Caco-2 (cell line): ENCODE results near the gene PKHD1. TPM values are rescaled to one million over a fixed set of nuclear protein-coding genes. Genes with fewer than 3 reads are reported as not detected.

Experiments
- BruUV-seq: library from RNA; stranded (reverse); fragments of 400-500 nt; replicated peaks from 2 replicates; lab custom pipeline; 2021; lab: Mats Ljungman, UMichigan
- CTCF ChIA-PET: fragments of 300-600 bp; sonication (Branson Sonifier 250); formaldehyde crosslinking; loops from one replicate; lab custom pipeline; 2022; ENCODE audit warnings: antibody characterized with exemption; lab: Charles Lee
- POLR2A ChIA-PET: fragments of 300-600 bp; sonication (Branson Sonifier 250); formaldehyde crosslinking; loops from one replicate; lab custom pipeline; 2022; ENCODE audit warnings: antibody characterized with exemption; lab: Charles Lee
- DNase-seq, 2 experiments: peaks; one replicate each; pipeline versions ENCODE4 v3.0.0 to v3.0.0-alpha.2; 2020 to 2022
- H3K27me3 ChIP-seq: replicated peaks from 2 replicates; pipeline ENCODE4 v1.6.0; 2011; ENCODE audit warnings: low read length; ENCODE audit not compliant: control insufficient read depth, insufficient read depth
- H3K36me3 ChIP-seq: 2 replicates; pipeline ENCODE4 v1.5.1; 2011; ENCODE audit warnings: low read length; ENCODE audit not compliant: control insufficient read depth, insufficient read depth
- H3K4me1 ChIP-seq: fragments of 250-450 bp; sonication (Bioruptor Pico); 2 replicates; pipeline ENCODE4 v1.5.1; 2020; ENCODE audit warnings: mild to moderate bottlenecking
- H3K4me3 ChIP-seq: 2 replicates; pipeline ENCODE4 v1.5.1; 2011; ENCODE audit warnings: low read depth, mild to moderate bottlenecking, control low read depth, low read length
- H3K9me3 ChIP-seq: fragments of 250-450 bp; sonication (Bioruptor Pico); 2 replicates; pipeline ENCODE4 v1.5.1; 2020; ENCODE audit warnings: mild to moderate bottlenecking, moderate library complexity
- H3K27ac Mint-ChIP-seq: one replicate; pipeline ENCODE4 v1.8.0; 2022; ENCODE audit warnings: mixed read lengths; ENCODE audit not compliant: unreplicated experiment
- H3K27me3 Mint-ChIP-seq: one replicate; pipeline ENCODE4 v1.8.0; 2022; ENCODE audit warnings: mixed read lengths; ENCODE audit not compliant: insufficient read depth, unreplicated experiment
- H3K36me3 Mint-ChIP-seq: one replicate; pipeline ENCODE4 v1.8.0; 2022; ENCODE audit warnings: mild to moderate bottlenecking, mixed read lengths; ENCODE audit not compliant: insufficient read depth, unreplicated experiment
- H3K4me1 Mint-ChIP-seq: one replicate; pipeline ENCODE4 v1.8.0; 2022; ENCODE audit warnings: low read depth, mixed read lengths; ENCODE audit not compliant: unreplicated experiment
- H3K4me3 Mint-ChIP-seq: one replicate; pipeline ENCODE4 v1.8.0; 2022; ENCODE audit warnings: mild to moderate bottlenecking, moderate library complexity, mixed read lengths; ENCODE audit not compliant: unreplicated experiment
- H3K9me3 Mint-ChIP-seq: one replicate; pipeline ENCODE4 v1.8.0; 2022; ENCODE audit warnings: mixed read lengths; ENCODE audit not compliant: unreplicated experiment
- CTCF ChIP-seq, 2 experiments: fragments of 200-600 bp in 1 of 2; IDR thresholded peaks; 1 replicate in 1 of 2; 2 replicates in 1 of 2; pipeline versions ENCODE4 v1.5.1 to v1.8.0; 2011 to 2022; ENCODE audit warnings: antibody characterized with exemption in 1 of 2, control low read depth in 1 of 2, inconsistent platforms in 1 of 2, low read depth in 1 of 2, low read length in 1 of 2, mild to moderate bottlenecking in 1 of 2, moderate library complexity in 1 of 2; ENCODE audit not compliant: insufficient read depth in 1 of 2, severe bottlenecking in 1 of 2, unreplicated experiment in 1 of 2
- intact Hi-C: fragments of 100-400 bp; cut with micrococcal nuclease; formaldehyde crosslinking; loops from one replicate; pipeline ENCODE4 v1.10.0; 2022; ENCODE audit not compliant: unreplicated experiment
- total RNA-seq: library from RNA; stranded (reverse); gene quantifications from 2 replicates; pipeline ENCODE4 v1.2.3, GENCODE V29; 2022

The PKHD1 gene
- total RNA-seq, 1 experiment from 2014 or later: 3.3 TPM

- POLR2A ChIA-PET: no interaction called here
- DNase-seq: no peak
- BruUV-seq: no TSS peak
- Mint-ChIP-seq H3K27ac (no peak overlapping the region), H3K27me3 (no peaks in the 10 kb centered on the region), H3K36me3 (no peaks in the 10 kb centered on the region), H3K4me1 (no peaks in the 10 kb centered on the region), H3K4me3 (no peak overlapping the region), H3K9me3 (peaks cover 14% of the 10 kb centered on the region)
- CTCF ChIA-PET: no interaction called here
- Histone ChIP-seq H3K4me1 (no peaks in the 10 kb centered on the region), H3K27me3 (no peaks in the 10 kb centered on the region), H3K36me3 (no peaks in the 10 kb centered on the region), H3K9me3 (peaks cover 7% of the 10 kb centered on the region; the same call in 1 of the 2 replicates), H3K4me3 (no peak overlapping the region)
- TF ChIP-seq CTCF (IDR thresholded peaks at IDR 0.05; ENCODE audit: insufficient read depth in 1 of 2, low read depth in 1 of 2, low read length in 1 of 2, severe bottlenecking in 1 of 2, unreplicated experiment in 1 of 2): no peak
- intact Hi-C loops: no loop called here
Observed at GRCh38 chr6:51793393-51793792, 294.0 kb downstream of the PKHD1 start.

GRCh38 chr6:51792273-51793030 is 295.0 kb downstream of the PKHD1 start:
- H3K9me3 Mint-ChIP-seq: peaks cover 12% of the 10 kb centered on the region
- no peaks in the 10 kb centered on the region for H3K27me3 Mint-ChIP-seq
- peaks cover 5% of the 10 kb centered on the region; the same call in 1 of the 2 replicates for H3K9me3 ChIP-seq
- no peaks in the 10 kb centered on the region for H3K36me3 ChIP-seq
- H3K4me3 Mint-ChIP-seq: no peak overlapping the region
- no peaks in the 10 kb centered on the region for H3K4me1 ChIP-seq
- POLR2A ChIA-PET: no interaction called here
- no peaks in the 10 kb centered on the region for H3K27me3 ChIP-seq
- CTCF ChIA-PET: no interaction called here
- no peaks in the 10 kb centered on the region for H3K4me1 Mint-ChIP-seq
- no peak overlapping the region for H3K27ac Mint-ChIP-seq
- no TSS peak for BruUV-seq
- H3K36me3 Mint-ChIP-seq: no peaks in the 10 kb centered on the region
- DNase-seq: no peak
- no peak overlapping the region for H3K4me3 ChIP-seq
- TF ChIP-seq CTCF (IDR thresholded peaks at IDR 0.05; ENCODE audit: insufficient read depth in 1 of 2, low read depth in 1 of 2, low read length in 1 of 2, severe bottlenecking in 1 of 2, unreplicated experiment in 1 of 2): no peak
- intact Hi-C loops: no loop called here

GRCh38 chr6:51790946-51791345 is 296.5 kb downstream of the PKHD1 start:
- Mint-ChIP-seq H3K27me3 (no peaks in the 10 kb centered on the region), H3K4me1 (no peaks in the 10 kb centered on the region), H3K4me3 (no peak overlapping the region), H3K9me3 (peaks cover 12% of the 10 kb centered on the region), H3K27ac (no peak overlapping the region), H3K36me3 (no peaks in the 10 kb centered on the region)
- intact Hi-C loops: no loop called here
- Histone ChIP-seq H3K4me1 (no peaks in the 10 kb centered on the region), H3K27me3 (no peaks in the 10 kb centered on the region), H3K9me3 (no peaks in the 10 kb centered on the region), H3K4me3 (no peak overlapping the region), H3K36me3 (no peaks in the 10 kb centered on the region)
- TF ChIP-seq CTCF (IDR thresholded peaks at IDR 0.05; ENCODE audit: insufficient read depth in 1 of 2, low read depth in 1 of 2, low read length in 1 of 2, severe bottlenecking in 1 of 2, unreplicated experiment in 1 of 2): no peak
- CTCF ChIA-PET: no interaction called here
- no peak for DNase-seq
- no TSS peak for BruUV-seq
- POLR2A ChIA-PET: no interaction called here
